22Rv1 (cell line): ENCODE measurements around the gene ELOF1.

ENCODE experiments used
- H3K27ac ChIP-seq: fragments of 450-650 bp; 2 replicates; pipeline ENCODE4 v1.5.1; 2017
- ZFX ChIP-seq: fragments of 450-650 bp; IDR thresholded peaks from 2 replicates; pipeline ENCODE4 v1.6.1; 2017; ENCODE audit warnings: antibody characterized with exemption, borderline replicate concordance
- TF ChIP-seq, protein P1 (sequence below): fragments of 450-650 bp; IDR thresholded peaks from 2 replicates; pipeline ENCODE4 v1.5.1; 2017; ENCODE audit warnings: mild to moderate bottlenecking

ELOF1 gene

DNA sequence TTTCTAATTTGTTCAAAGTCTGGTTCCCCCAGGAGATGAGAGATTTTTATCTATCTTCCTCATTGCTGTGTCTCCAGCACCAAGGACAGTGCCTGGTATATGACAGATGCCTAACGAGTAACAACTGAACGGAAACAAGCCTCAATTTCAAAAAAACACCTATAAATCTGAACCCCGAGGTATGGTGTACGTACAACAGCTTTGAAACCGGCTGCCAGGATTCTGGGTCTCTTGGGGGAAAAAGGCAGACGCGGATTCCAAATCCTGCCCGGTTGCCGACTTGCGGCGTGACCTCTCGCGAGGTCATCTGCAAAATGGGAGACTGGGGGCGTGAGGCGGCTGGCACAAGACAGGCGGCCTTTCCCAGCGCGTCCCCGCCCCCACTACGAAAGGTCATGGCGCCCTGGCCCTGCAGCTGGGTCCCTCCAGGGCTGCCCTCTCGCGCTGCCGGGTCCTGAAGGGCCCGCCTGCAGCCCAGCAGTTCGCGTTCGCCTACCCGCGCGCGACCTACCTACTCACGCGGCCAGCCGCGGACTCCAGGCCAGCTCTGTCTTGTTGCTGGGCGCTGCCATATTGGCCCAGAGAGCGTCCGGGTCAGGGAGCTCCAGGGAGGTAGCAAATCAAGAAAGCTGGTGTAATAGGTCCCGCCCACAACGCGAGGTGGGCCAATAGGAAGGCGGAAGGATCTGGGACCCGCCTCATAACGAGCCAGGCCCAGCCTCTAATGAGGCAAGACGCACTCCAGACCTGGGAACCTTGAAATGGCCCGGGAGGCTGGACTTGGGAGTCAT is 30.3 kb downstream of the ELOF1 start, which contains the start of gene ECSIT:
TSS of gene ECSIT (minus strand) at position 584 of the 791 bp plus-strand sequence. CDS start 9,964 bp downstream, outside the sequence.
- no peak for TF ChIP-seq ZFX
- TF ChIP-seq, protein P1, sequence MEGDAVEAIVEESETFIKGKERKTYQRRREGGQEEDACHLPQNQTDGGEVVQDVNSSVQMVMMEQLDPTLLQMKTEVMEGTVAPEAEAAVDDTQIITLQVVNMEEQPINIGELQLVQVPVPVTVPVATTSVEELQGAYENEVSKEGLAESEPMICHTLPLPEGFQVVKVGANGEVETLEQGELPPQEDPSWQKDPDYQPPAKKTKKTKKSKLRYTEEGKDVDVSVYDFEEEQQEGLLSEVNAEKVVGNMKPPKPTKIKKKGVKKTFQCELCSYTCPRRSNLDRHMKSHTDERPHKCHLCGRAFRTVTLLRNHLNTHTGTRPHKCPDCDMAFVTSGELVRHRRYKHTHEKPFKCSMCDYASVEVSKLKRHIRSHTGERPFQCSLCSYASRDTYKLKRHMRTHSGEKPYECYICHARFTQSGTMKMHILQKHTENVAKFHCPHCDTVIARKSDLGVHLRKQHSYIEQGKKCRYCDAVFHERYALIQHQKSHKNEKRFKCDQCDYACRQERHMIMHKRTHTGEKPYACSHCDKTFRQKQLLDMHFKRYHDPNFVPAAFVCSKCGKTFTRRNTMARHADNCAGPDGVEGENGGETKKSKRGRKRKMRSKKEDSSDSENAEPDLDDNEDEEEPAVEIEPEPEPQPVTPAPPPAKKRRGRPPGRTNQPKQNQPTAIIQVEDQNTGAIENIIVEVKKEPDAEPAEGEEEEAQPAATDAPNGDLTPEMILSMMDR = no peak
- peak within 1 kb of the TSS; percentile 93 for H3K27ac ChIP-seq

DNA sequence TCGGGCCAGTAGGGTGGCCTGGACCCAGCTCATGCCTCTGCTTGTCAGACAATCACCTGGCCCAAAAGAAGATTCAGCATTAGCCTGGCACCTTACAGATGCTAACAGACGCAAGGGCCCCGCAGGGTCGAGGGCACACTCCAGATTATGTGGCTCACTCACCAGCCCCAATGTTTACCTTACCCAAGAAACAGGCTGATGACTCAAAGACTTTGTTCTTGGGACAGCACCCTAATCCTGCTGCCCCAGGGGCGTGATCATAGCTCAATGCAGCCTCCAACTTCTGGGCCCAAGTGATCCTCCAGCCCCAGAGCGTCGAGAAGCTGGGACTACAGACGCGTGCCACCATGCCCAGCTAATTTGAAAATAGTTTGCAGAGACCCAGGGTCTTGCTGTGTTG is 39.9 kb downstream of the ELOF1 start:
- H3K27ac ChIP-seq = no peak overlapping the region
- TF ChIP-seq ZFX = no peak
- TF ChIP-seq, protein P1 = no peak

DNA sequence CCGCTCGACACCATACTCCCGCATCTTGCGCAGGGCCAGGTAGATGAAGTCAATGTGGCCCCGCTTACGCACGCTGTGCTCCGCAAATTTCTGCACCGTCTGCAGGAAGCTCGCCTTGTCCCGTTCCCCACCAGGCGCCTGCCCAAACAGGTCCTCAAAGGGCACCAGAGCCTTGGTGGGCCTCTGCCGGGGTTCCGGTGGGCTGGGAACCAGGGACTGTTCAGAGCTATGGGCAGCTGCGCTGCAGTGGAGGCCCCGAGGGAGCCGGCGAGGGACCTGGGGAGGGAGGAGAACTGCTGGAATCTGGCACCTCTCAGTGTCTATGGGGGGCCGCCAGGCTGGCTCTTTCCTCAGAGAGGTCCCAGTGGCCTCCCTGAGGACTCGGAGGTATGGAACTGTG is 45.1 kb downstream of the ELOF1 start:
- TF ChIP-seq, protein P1 = no peak
- no peak for TF ChIP-seq ZFX
- H3K27ac ChIP-seq = no peak overlapping the region

DNA sequence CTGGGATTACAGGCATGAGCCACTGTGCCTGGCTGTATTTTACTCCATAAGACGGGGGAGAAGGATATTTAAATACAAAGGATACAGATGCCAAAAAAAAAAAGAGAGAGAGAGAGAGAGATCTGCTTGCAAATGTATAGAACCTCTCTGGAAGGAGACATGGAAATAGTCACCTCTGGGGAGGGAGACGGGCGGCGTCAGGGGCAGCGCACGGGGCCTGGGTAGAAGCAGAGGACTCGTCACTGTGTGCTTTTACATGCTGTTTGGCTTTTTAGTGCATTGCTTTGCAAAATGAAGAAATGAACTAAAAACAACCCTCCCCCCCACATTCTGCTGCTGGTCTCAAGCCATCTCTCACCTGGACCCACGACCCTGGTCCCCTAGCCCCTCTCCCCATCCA is 48.6 kb downstream of the ELOF1 start:
- H3K27ac ChIP-seq = no peak overlapping the region
- TF ChIP-seq ZFX = no peak
- TF ChIP-seq, protein P1 = no peak

DNA sequence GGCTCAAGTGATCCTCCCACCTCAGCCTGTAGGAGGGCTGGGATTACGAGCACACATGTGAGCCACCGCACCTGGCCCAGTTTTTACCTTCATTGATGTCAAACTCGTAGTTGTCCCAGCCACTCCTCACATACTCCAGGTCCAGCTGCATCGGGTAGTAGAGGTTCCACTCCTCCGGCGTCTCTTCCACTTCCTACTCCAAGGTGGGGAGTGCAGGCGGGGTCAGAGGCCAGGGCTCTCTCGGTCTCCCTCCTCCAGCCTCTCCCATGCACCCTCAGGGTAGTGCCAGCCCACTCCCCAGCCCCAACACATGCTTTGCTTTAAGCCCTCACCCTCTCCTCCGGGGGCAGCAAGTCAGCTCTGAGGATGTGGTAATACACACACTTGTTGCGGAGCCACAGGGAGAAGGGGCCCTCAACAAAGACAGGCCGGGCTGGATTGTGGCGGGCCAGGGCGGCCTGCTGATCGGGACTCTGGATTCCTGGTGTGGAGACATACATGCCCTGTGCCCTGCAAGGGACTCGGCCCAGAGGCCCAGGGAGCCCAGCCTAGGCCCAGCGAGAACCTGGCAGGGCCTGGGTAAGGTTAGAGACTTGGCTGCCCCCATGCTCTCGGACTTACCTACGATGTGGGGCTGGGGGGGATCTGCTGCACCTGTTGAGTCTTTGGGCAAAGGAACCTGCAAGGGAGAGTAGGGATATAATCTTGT is 51.5 kb downstream of the ELOF1 start:
- TF ChIP-seq, protein P1 = no peak
- no peak for TF ChIP-seq ZFX
- peak overlapping the region; percentile 96; the same call in 1 of the 2 replicates for H3K27ac ChIP-seq

DNA sequence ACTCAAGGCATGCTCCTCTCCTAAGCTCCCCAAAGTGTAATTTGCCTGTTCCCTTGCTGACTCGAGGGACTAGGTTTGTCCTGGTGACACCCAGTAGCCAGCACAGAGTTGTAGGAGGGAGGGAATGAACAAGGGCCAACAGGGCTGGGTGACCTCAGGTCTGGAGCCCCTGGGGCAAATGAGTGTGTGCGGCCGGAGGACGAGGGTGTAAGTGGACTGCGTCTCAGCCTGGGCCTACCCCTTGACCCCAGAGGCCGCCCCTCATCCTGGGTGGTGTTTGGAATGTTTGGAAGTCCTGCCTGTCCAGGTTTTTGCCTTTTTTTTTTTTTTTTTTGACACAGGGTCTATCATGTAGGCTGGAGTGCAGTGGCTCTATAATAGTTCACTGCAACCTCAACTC is 52.1 kb downstream of the ELOF1 start:
- peak overlapping the region; percentile 96 for H3K27ac ChIP-seq
- TF ChIP-seq, protein P1 = no peak
- TF ChIP-seq ZFX = no peak

DNA sequence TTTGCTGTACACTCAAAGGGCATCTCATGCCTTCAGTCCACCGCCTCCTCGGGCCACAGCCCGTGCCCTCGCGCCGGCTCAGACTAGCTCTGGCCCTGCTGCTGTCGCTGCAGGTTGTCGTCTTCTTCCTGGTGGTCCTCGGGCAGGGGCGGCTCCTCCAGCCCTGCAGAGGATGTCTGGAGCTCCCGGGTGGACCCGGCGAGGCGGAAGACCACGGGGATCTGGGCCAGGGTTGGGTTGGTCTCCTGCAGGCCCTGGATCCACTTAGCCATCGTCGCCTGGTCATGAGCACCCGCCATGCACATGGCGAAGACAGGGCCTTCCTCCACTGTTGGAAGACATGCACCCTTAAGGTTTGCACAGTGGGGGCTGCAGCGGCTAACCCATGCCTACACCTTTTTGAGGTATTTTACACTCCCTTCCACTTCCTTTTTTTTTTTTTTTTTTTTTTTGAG is 52.9 kb downstream of the ELOF1 start:
- TF ChIP-seq, protein P1 = no peak
- H3K27ac ChIP-seq = peak overlapping the region; percentile 96
